Uterus (tissue), 4 donors: Measurements from ENCODE around the gene SPTBN4. TPM values are rescaled to one million over a fixed set of nuclear protein-coding genes. Genes with fewer than 3 reads are reported as not detected.
A peak's percentile ranks its signal among the peaks of the same experiment; 100 is the strongest.

Experiments
- DNase-seq, 2 donors: peaks; one replicate each; pipeline ENCODE4 v3.0.0-alpha.2; 2019 to 2020
- H3K27ac ChIP-seq, 2 donors: fragments of 200-600 bp; sonication (generic); 1 replicate in 1 of 2; 2 replicates in 1 of 2; pipeline ENCODE4 v1.5.1; 2016 to 2018
- H3K27me3 ChIP-seq, 2 donors: fragments of 200-600 bp; sonication (generic); one replicate each; pipeline ENCODE4 v1.5.1; 2018 to 2019; ENCODE audit warnings: control low read depth in 1 of 2
- H3K36me3 ChIP-seq, 2 donors: fragments of 200-600 bp; sonication (generic); one replicate each; pipeline ENCODE4 v1.5.1; 2019; ENCODE audit warnings: control low read depth in 1 of 2
- H3K4me1 ChIP-seq, 2 donors: fragments of 200-600 bp; sonication (generic); one replicate each; pipeline ENCODE4 v1.5.1; 2018 to 2019; ENCODE audit warnings: control low read depth in 1 of 2
- H3K4me3 ChIP-seq, 2 donors: fragments of 200-600 bp; sonication (generic); 1 replicate in 1 of 2; 2 replicates in 1 of 2; pipeline ENCODE4 v1.5.1; 2018 to 2019; ENCODE audit warnings: mild to moderate bottlenecking in 1 of 2
- H3K9me3 ChIP-seq, 2 donors: fragments of 200-600 bp; sonication (generic); one replicate each; pipeline ENCODE4 v1.5.1; 2019; ENCODE audit warnings: control low read depth in 1 of 2
- CTCF ChIP-seq, 4 experiments: fragments of 200-600 bp in 2 of 4; fragments of 450-650 bp in 2 of 4; sonication (generic) in 2 of 4; IDR thresholded peaks; one replicate each; pipeline ENCODE4 v1.5.1; 2016 to 2019; ENCODE audit warnings: antibody characterized with exemption in 4 of 4, mild to moderate bottlenecking in 2 of 4, moderate library complexity in 1 of 4
- POLR2A ChIP-seq, 2 donors: fragments of 450-650 bp; IDR thresholded peaks; one replicate each; pipeline ENCODE4 v1.6.1; 2016; ENCODE audit warnings: antibody characterized with exemption in 2 of 2, mild to moderate bottlenecking in 1 of 2, moderate library complexity in 1 of 2
- intact Hi-C: fragments of 100-400 bp; cut with DNase I; formaldehyde crosslinking; loops from one replicate; pipeline ENCODE4 v1.15.1; 2023; ENCODE audit warnings: low total_unique reads
- total RNA-seq, 4 donors: library from RNA; depleted of rRNA in 3 of 4; stranded (reverse); fragments of >200 nt in 3 of 4; gene quantifications; one replicate each; pipeline versions ENCODE4 v1.1.0 to v1.2.4, GENCODE V29; 2014 to 2023
- donor health status: DM: yes; HTN: yes; CAD: no.

SPTBN4 gene
- total RNA-seq, 4 donors from 2014 or later = 3.1 to 7.0 (median 5.3) TPM; not detected in 1

GRCh38 chr19:40547836-40548235 is 81.0 kb downstream of the SPTBN4 start:
- H3K27me3 ChIP-seq = no peaks in the 10 kb centered on the region
- no peak for TF ChIP-seq CTCF (IDR thresholded peaks at IDR 0.05)
- no peak for TF ChIP-seq POLR2A (IDR thresholded peaks at IDR 0.05)
- H3K4me3 ChIP-seq = no peak overlapping the region
- no peaks in the 10 kb centered on the region for H3K4me1 ChIP-seq
- H3K27ac ChIP-seq = no peak overlapping the region
- DNase-seq = no peak
- no peaks in the 10 kb centered on the region for H3K9me3 ChIP-seq
- intact Hi-C loops = no loop called here
- no peaks in the 10 kb centered on the region for H3K36me3 ChIP-seq

GRCh38 chr19:40549007-40549708 is 82.4 kb downstream of the SPTBN4 start:
- no peaks in the 10 kb centered on the region for H3K27me3 ChIP-seq
- TF ChIP-seq POLR2A (IDR thresholded peaks at IDR 0.05) (no peak), CTCF (IDR thresholded peaks at IDR 0.05) (peak; percentile 27 to 59 (median 45))
- intact Hi-C loops = no loop called here
- H3K4me3 ChIP-seq = no peak overlapping the region
- H3K9me3 ChIP-seq = no peaks in the 10 kb centered on the region
- no peak overlapping the region for H3K27ac ChIP-seq
- H3K36me3 ChIP-seq = no peaks in the 10 kb centered on the region
- DNase-seq = peak; percentile 52 to 56
- no peaks in the 10 kb centered on the region for H3K4me1 ChIP-seq

GRCh38 chr19:40550951-40551350 is 84.2 kb downstream of the SPTBN4 start:
- no peaks in the 10 kb centered on the region for H3K4me1 ChIP-seq
- no peaks in the 10 kb centered on the region for H3K9me3 ChIP-seq
- no peak for DNase-seq
- H3K4me3 ChIP-seq = no peak overlapping the region
- H3K27me3 ChIP-seq = no peaks in the 10 kb centered on the region
- H3K36me3 ChIP-seq = no peaks in the 10 kb centered on the region
- intact Hi-C loops = no loop called here
- no peak overlapping the region for H3K27ac ChIP-seq
- TF ChIP-seq POLR2A (IDR thresholded peaks at IDR 0.05) (no peak), CTCF (IDR thresholded peaks at IDR 0.05) (no peak)

GRCh38 chr19:40552848-40553247 is 86.0 kb downstream of the SPTBN4 start:
- no peaks in the 10 kb centered on the region for H3K36me3 ChIP-seq
- no peak overlapping the region for H3K4me3 ChIP-seq
- H3K27ac ChIP-seq = no peak overlapping the region
- TF ChIP-seq CTCF (IDR thresholded peaks at IDR 0.05) = no peak
- TF ChIP-seq POLR2A (IDR thresholded peaks at IDR 0.05) = no peak
- intact Hi-C loops = no loop called here
- H3K27me3 ChIP-seq = no peaks in the 10 kb centered on the region
- no peaks in the 10 kb centered on the region for H3K4me1 ChIP-seq
- no peak for DNase-seq
- H3K9me3 ChIP-seq = no peaks in the 10 kb centered on the region

- Histone ChIP-seq H3K4me1 (no peaks in the 10 kb centered on the region), H3K27ac (no peak overlapping the region), H3K27me3 (no peaks in the 10 kb centered on the region), H3K4me3 (no peak overlapping the region), H3K36me3 (no peaks in the 10 kb centered on the region), H3K9me3 (no peaks in the 10 kb centered on the region)
- no peak for DNase-seq
- intact Hi-C loops = no loop called here
- TF ChIP-seq CTCF (IDR thresholded peaks at IDR 0.05) = no peak
- TF ChIP-seq POLR2A (IDR thresholded peaks at IDR 0.05) = no peak
These were observed 87.4 kb downstream of the SPTBN4 start for GRCh38 chr19:40553885-40554857.
